ENCODE measurements around the gene SMIM13.

The SMIM13 gene

DNA sequence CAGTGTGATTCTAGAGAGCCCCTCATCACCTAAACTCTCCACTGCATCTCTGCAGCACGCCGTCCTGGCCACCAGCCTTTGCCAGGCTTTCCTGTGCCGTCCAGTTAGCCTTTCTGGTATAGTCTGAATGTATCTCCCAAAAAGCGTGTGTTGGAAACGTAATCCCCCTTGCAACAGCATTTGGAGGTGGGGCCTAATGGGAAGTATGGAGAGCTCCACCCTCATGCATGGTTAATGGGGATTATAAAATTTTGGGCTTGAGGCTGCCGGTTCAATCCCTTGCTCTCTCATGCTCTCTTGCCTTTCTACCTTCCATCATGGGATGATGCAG, 85.4 kb downstream of the SMIM13 start:
- H3K9ac ChIP-seq (ENCODE audit: low read length) = no peak overlapping the region
- TF ChIP-seq, protein P1, sequence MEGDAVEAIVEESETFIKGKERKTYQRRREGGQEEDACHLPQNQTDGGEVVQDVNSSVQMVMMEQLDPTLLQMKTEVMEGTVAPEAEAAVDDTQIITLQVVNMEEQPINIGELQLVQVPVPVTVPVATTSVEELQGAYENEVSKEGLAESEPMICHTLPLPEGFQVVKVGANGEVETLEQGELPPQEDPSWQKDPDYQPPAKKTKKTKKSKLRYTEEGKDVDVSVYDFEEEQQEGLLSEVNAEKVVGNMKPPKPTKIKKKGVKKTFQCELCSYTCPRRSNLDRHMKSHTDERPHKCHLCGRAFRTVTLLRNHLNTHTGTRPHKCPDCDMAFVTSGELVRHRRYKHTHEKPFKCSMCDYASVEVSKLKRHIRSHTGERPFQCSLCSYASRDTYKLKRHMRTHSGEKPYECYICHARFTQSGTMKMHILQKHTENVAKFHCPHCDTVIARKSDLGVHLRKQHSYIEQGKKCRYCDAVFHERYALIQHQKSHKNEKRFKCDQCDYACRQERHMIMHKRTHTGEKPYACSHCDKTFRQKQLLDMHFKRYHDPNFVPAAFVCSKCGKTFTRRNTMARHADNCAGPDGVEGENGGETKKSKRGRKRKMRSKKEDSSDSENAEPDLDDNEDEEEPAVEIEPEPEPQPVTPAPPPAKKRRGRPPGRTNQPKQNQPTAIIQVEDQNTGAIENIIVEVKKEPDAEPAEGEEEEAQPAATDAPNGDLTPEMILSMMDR (IDR thresholded peaks at IDR 0.05; ENCODE audit: insufficient read depth, low read length, poor library complexity, severe bottlenecking) = no peak
- TF ChIP-seq EZH2phosphoT487 (conservative IDR thresholded peaks at IDR 0.05; ENCODE audit: low read length) = no peak
- no peak overlapping the region for H3K4me3 ChIP-seq (ENCODE audit: insufficient read depth, low read length, poor library complexity, severe bottlenecking)
- 0 out of 2 replicates have a peak, but pooled peaks cover 6% of the 10 kb centered on the region for H3F3A ChIP-seq (ENCODE audit: insufficient read depth)
- H3K9me2 ChIP-seq (replicated peaks; ENCODE audit: insufficient read depth, low read length) = no peaks in the 10 kb centered on the region
- H3K27ac ChIP-seq (ENCODE audit: low read depth, low read length) = no peak overlapping the region
- H2AFZ ChIP-seq (ENCODE audit: low read depth, low read length, severe bottlenecking) = no peak overlapping the region
- no peaks in the 10 kb centered on the region for H3K27me3 ChIP-seq (ENCODE audit: low read length)
- peaks cover 27% of the 10 kb centered on the region for H3K36me3 ChIP-seq (ENCODE audit: low read length)
- no peaks in the 10 kb centered on the region for H4K20me1 ChIP-seq (ENCODE audit: low read depth, low read length)
- H3K79me2 ChIP-seq (ENCODE audit: insufficient read depth, low read length) = no peaks in the 10 kb centered on the region
- peaks cover 9% of the 10 kb centered on the region; the same call in 1 of the 2 replicates for H3K9me3 ChIP-seq (ENCODE audit: insufficient read depth, low read length)
- H3K4me2 ChIP-seq (ENCODE audit: low read depth, low read length, poor library complexity, severe bottlenecking) = no peak overlapping the region

DNA sequence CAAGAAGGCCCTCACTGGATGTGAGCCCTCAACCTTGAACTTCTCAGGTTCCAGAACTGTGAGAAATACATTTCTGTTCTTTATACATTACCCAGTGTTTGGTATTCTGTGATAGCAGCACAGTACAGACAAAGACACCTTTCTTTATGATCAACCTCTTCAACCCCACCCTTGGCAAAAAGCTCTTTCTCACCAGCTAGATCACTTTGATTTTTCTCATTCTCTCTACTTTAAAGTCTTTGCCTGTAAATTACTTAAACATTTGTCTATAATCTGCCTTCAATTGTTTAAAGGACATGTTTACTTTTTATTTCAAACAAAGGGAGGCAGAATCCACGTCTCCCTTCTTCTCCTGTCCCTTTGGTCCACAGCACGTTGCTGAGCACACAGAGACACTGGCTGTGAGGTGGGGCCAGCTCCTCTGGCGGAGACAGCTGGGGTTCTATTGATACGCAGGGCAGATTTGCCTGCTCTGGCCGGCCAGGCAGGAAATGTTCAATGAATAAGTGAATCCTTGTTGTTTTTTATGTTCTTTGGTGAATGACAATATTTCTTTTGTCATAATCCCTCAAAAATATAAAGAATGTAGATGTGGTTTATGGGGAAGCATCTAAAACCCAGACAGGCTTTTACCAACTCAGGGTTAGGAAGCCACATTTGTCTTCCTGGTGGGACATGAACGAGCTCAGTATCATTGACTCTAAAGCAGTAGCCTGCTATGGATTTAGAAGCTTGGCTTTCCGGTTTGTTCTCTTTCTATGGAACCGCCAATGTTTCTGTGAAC, 86.0 kb downstream of the SMIM13 start:
- Histone ChIP-seq H3K36me3 (ENCODE audit: low read length) (peaks cover 32% of the 10 kb centered on the region), H4K20me1 (ENCODE audit: low read depth, low read length) (no peaks in the 10 kb centered on the region), H3K4me2 (ENCODE audit: low read depth, low read length, poor library complexity, severe bottlenecking) (no peak overlapping the region), H3K27ac (ENCODE audit: low read depth, low read length) (no peak overlapping the region), H3K9me3 (ENCODE audit: insufficient read depth, low read length) (peaks cover 9% of the 10 kb centered on the region; the same call in 1 of the 2 replicates), H3K79me2 (ENCODE audit: insufficient read depth, low read length) (no peaks in the 10 kb centered on the region), H3K27me3 (ENCODE audit: low read length) (no peaks in the 10 kb centered on the region), H2AFZ (ENCODE audit: low read depth, low read length, severe bottlenecking) (no peak overlapping the region), H3K4me3 (ENCODE audit: insufficient read depth, low read length, poor library complexity, severe bottlenecking) (no peak overlapping the region), H3K9ac (ENCODE audit: low read length) (no peak overlapping the region), H3F3A (ENCODE audit: insufficient read depth) (0 out of 2 replicates have a peak, but pooled peaks cover 6% of the 10 kb centered on the region), H3K9me2 (replicated peaks; ENCODE audit: insufficient read depth, low read length) (no peaks in the 10 kb centered on the region)
- TF ChIP-seq, protein P1 (IDR thresholded peaks at IDR 0.05; ENCODE audit: insufficient read depth, low read length, poor library complexity, severe bottlenecking) = no peak
- TF ChIP-seq EZH2phosphoT487 (conservative IDR thresholded peaks at IDR 0.05; ENCODE audit: low read length) = no peak

DNA sequence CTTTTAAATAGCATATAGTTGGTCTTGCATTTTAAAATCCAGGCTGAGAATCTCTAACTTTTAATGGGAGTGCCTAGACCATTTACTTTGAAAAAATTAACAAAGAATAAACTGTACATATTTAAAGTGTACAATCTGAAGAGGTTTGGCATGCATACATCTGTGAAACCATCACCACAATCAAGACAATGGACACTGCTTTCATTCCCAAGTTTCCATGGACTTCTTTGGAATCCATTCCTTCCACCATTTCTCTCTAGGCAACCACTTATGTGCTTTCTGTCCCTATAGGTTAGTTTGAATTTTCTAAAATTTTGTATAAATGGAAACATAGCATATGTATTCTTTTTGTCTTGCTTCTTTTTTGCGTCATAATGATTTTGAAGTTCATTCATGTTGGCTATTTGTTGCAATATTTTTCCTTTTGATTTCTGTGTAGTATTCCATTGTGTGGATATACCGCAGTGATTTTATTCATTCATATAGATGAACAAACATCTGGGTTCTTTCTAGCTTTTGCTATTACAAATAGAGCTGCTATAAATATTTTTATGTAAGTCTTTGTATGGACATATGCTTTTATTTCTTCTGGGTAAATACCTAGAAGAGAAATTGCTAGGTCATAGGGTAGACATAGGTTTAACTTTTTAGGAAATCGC, 88.0 kb downstream of the SMIM13 start:
- H3K9ac ChIP-seq (ENCODE audit: low read length) = no peak overlapping the region

More for the DNA sequence above, 88.0 kb downstream of the SMIM13 start:
- Histone ChIP-seq H3F3A (ENCODE audit: insufficient read depth) (0 out of 2 replicates have a peak, but pooled peaks cover 6% of the 10 kb centered on the region), H3K4me2 (ENCODE audit: low read depth, low read length, poor library complexity, severe bottlenecking) (no peak overlapping the region), H3K4me3 (ENCODE audit: insufficient read depth, low read length, poor library complexity, severe bottlenecking) (no peak overlapping the region), H3K36me3 (ENCODE audit: low read length) (peaks cover 47% of the 10 kb centered on the region), H2AFZ (ENCODE audit: low read depth, low read length, severe bottlenecking) (no peak overlapping the region), H3K79me2 (ENCODE audit: insufficient read depth, low read length) (no peaks in the 10 kb centered on the region), H3K27me3 (ENCODE audit: low read length) (no peaks in the 10 kb centered on the region), H3K9me3 (ENCODE audit: insufficient read depth, low read length) (peaks cover 9% of the 10 kb centered on the region; the same call in 1 of the 2 replicates), H4K20me1 (ENCODE audit: low read depth, low read length) (no peaks in the 10 kb centered on the region), H3K27ac (ENCODE audit: low read depth, low read length) (no peak overlapping the region), H3K9me2 (replicated peaks; ENCODE audit: insufficient read depth, low read length) (no peaks in the 10 kb centered on the region)
- TF ChIP-seq, protein P1 (IDR thresholded peaks at IDR 0.05; ENCODE audit: insufficient read depth, low read length, poor library complexity, severe bottlenecking) = no peak
- no peak for TF ChIP-seq EZH2phosphoT487 (conservative IDR thresholded peaks at IDR 0.05; ENCODE audit: low read length)

All from SU-DHL-6 (cell line).